ENCODE results near the gene CLK1.

DNA sequence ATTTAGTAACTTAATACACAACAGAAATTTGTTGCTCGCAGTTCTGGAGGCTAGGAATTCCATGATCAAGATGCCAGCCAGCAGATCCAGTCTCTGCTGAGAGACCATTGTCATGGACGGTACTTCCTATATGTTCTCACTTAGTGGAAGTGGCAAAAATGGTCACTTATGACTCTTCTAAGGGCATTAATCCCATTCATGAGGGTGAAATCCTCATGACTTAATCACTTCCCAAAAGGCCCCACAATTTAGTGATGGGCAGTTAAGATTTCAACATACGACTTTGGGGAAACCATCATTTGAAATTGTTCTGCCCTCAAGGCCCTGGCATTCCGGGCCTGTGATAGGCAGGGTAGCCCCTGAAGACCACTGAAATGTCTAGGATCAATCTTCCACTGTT is 29.8 kb downstream of the CLK1 start:
- TF ChIP-seq, protein P1, sequence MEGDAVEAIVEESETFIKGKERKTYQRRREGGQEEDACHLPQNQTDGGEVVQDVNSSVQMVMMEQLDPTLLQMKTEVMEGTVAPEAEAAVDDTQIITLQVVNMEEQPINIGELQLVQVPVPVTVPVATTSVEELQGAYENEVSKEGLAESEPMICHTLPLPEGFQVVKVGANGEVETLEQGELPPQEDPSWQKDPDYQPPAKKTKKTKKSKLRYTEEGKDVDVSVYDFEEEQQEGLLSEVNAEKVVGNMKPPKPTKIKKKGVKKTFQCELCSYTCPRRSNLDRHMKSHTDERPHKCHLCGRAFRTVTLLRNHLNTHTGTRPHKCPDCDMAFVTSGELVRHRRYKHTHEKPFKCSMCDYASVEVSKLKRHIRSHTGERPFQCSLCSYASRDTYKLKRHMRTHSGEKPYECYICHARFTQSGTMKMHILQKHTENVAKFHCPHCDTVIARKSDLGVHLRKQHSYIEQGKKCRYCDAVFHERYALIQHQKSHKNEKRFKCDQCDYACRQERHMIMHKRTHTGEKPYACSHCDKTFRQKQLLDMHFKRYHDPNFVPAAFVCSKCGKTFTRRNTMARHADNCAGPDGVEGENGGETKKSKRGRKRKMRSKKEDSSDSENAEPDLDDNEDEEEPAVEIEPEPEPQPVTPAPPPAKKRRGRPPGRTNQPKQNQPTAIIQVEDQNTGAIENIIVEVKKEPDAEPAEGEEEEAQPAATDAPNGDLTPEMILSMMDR (conservative IDR thresholded peaks at IDR 0.05): no peak
- TF ChIP-seq EZH2 (IDR thresholded peaks at IDR 0.05; ENCODE audit: low read depth): no peak

All from PC-9 (cell line).